SW480 (cell line): ENCODE results near the gene TAGAP.
A peak's percentile ranks its signal among the peaks of the same experiment; 100 is the strongest.
"Not testable (repeated sequence)": the region's sequence is repeated elsewhere in the genome, so short reads cannot be mapped to it uniquely, and the experiment has no call there.

Experiments
- DNase-seq: peaks from one replicate; pipeline ENCODE4 v3.0.0-alpha.2; 2016; ENCODE audit warnings: low spot score

Gene TAGAP

GRCh38 chr6:159043947-159044346 lies 844 bp downstream of the TAGAP start:
- DNase-seq: no peak

- no peak for DNase-seq
These were observed 1.5 kb downstream of the TAGAP start for GRCh38 chr6:159043251-159043650.

- DNase-seq: no peak
These were observed 2.0 kb downstream of the TAGAP start for GRCh38 chr6:159042826-159043181.

- DNase-seq: peak; percentile 76
These were observed 2.6 kb downstream of the TAGAP start for GRCh38 chr6:159042003-159042825.

DNA sequence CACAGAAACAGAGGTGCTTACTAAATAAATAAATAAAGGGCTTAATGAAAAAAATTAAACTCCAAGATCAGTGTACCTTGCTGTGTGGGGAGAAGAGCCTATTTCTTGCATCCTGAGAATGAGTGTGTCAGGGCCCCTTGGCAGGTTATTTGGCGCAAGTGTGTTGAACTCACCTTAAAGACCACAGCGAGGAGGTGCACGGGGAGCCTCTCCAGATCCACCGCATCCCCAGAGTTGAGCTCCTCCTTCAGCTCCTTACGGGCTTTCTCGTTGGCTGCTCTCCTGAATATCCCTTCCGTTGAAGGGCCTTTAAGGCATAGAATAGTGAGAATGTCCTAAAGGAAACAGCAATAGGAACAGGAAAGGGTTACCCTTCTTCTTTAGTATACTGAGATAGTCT lies 3.6 kb downstream of the TAGAP start:
- no peak for DNase-seq

DNA sequence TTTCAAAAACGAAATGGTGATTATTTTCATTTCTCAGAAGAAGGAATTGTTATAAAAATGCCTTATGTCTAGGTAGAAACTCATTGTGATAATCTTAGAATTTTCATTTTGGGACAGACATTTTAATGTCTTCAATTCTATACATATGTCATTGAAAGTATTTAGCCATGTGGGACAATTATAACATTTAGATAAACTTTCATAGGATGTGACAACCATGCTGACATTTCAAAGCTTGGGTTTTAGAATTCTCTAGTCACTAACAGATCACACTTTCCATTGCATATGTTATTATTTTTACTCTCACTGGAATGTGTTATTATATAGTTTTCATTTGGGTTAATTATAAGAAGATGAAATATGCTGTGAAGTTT lies 4.9 kb downstream of the TAGAP start:
- DNase-seq: no peak

GRCh38 chr6:159038914-159039884 lies 5.6 kb downstream of the TAGAP start:
- DNase-seq: no peak

DNA sequence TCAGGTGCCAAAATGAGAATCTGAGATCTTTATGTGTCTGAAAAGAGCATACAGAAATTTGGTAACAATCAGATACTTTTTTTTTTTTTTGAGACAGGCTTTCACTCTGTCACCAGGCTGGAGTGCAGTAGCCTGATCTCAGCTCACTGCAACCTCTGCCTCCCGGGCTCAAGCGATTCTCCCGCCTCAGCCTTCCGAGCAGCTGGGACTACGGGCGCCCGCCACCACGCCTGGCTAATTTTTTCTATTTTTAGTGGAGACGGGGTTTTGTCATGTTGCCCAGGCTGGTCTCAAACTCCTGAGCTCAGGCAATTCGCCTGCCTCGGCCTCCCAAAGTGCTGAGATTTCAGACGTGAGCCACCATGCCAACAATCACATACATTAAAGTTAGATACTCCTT lies 6.5 kb downstream of the TAGAP start:
- DNase-seq: not testable (repeated sequence)

DNA sequence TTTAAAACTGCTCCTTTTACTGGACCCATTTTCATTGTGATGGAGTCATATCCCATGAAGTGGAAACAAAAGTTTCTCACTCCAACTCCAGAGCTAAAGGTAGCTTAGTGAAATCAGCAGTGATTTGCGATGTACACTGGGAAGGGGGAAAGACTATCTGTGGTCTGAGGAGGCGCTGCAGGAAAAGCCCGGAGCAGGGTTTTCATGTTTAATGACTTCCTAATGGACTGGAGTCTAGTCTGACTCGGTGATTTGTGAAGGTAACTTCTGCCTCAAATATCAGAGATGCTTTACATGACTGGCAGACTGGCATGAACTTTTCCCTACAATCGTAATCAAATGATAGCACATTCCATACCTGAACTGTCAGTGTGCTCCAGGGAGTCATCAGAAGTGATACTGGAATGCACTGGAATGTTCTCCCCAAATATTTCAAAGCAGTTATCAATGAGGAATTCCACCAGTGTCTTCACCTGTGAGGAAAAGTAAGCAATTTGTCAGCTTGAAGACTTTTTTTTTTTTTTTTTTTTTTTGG lies 7.0 kb downstream of the TAGAP start:
- no peak for DNase-seq

DNA sequence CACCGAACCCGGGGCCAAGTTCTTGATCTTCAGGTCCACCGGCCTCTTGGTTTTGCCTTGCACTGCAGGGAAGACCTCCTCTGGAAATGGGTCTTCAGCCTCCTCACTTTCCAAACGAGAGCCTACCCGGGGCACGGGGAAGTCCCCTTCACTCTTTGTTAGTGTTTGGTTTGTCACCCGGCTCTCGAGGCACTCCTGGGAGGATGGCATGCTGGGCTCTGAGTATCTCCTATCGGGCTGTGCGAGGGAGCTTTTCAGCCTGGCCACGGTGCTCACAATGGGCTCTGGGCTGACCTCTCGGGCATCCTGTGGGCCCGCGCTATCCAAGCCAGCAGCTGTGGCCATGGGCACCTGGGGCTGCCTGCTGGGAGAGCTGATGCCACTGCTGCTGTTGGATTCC lies 8.1 kb downstream of the TAGAP start:
- DNase-seq: no peak

GRCh38 chr6:159035891-159036290 lies 8.9 kb downstream of the TAGAP start:
- no peak for DNase-seq

DNA sequence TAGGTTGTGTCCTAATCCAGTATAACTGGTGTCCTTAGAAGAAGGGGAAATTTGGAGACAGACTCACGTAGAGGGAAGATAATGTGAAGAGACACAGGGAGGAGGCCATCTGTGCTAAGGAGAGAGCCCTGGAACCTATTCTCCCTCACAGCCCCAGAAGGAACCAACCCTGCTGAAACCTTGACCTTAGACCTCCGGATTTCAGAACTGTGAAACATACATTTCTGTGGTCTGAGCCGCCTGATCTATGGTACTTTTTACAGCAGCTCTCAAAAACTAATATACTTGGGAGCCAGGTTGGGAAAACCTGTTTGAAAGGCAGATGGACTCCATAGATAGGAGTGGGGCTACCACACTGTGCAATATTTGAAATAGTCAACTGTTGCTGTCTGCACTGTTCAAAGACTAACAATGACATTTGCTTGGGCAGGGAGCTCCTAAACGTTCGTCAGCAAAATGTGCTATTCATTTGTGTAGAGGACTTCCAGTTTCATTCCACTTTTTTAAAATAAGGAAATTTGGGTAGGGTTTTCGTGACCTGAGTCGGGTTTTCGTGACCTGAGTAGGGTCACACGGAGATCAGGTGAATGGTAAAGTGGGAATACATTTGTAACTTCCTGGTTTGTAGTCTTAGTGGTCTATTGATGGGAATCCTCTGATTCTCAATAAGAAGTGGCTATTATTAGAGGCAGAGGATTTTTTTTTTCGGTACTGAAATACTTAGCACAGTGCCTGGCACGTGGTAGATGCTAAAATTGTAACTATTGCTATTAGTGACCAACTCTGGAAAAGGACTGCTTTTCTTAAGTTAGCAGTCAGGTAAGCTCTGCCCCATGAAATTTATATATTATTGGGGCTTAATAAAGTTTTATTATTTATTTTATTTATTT lies 11.4 kb downstream of the TAGAP start:
- no peak for DNase-seq

DNA sequence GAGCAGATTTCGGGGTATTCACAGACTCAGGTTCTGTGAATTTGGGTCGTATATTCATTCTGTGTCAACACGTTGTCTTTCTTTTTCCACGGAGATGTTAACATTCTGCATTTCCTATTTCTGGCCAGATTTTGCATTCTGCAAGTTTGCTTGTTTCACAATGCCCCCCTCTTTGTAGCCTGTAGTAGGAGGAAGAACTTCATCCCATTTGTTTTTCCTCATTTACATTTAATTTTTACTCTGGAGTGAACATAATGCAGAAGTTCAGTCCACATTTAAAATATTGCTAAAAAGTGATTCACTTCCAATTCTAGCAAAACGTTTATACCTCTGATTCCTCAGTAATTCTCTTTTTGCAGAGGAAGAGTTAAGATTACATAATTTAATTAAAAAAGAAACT lies 12.9 kb downstream of the TAGAP start:
- no peak for DNase-seq

DNA sequence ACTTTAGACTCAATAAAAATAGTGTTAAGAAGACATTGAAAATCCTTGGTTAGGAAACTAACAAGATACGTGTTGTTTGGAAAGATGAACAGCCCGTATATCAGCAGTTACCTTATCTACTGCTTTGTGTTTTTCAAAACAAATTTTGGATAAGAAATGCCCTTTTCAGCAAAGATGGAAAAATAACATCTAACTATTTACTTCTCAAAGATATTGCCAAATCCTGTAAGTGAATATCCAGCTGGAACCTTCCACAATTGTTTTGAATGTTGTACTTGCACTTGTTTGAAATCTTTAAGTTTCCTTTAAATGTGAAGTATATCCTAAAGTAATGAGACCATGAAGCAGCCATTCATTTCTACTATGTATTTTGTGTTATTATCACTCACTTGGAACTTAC lies 14.6 kb downstream of the TAGAP start:
- no peak for DNase-seq

DNA sequence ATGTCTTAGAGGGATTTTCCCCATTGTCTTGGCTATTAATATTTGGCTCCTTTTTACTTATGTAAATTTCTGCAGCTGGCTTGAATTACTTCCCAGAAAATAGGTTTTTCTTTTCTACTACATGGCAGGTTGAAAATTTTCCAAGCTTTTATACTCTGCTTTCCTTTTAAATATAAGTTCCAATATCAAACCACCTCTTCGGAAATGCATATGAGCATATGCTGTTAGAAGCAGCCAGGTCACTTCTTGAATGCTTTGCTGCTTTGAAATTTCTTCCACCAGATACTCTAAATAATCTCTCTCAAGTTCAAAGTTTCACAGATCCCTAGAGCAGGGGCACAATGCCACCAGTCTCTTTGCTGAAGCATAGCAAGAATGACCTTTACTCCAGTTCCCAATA lies 19.6 kb downstream of the TAGAP start:
- DNase-seq: not testable (repeated sequence)

DNA sequence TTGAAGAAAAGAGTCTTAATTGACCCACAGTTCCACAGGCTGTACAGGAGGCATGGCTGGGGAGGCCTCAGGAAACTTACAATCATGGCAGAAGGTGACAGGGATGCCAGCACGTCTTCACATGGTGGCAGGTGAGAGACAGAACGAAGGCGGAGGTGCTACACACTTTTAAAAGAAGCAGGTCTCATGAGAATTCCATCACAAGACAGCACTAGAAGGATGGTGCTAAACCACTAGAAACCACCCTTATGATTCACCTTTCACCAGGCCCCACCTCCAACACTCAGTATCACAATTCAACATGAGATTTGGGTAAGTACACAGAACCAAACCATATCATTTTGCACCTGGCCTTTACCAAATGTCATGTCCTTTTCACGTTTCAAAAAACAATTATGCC lies 20.9 kb downstream of the TAGAP start:
- no peak for DNase-seq

GRCh38 chr6:159020011-159020410 lies 24.8 kb downstream of the TAGAP start:
- DNase-seq: no peak

DNA sequence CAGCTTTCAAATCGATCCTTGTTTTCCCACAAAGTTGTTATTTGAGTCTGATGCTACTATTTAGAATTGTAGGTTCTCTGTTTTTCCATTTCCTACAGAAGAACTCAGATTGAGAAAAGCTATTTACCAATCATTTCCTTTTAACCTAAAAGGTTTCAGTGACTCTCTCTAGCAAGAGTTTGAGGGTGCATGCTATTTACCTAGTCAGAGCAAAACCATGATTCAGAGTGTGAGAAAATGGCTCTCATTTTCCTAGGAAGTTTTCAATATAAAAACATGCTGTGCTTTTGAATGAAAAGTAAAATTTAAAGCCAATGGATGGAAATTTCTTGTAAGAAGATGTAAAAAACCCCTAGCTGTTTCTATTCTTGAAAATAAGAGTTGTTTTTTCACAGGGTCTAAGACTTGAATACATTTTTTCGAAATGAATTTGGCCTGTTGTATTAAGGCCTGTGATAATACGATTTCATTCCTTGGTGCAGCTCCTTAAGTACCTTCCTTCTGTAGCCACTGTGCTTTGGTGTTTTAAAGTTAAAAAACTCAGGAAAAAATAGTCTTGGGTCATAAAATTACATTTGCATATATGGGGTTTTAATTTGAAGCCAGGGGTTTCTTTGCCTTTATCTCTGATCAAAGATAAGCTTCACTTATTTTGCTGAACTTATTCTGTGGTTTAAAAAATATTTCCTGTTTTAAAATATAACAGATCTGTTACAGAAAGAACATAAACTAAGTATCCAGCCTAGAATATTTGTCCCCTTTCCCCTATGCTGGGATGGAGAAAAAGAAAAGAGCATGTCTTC lies 26.8 kb downstream of the TAGAP start:
- DNase-seq: no peak

DNA sequence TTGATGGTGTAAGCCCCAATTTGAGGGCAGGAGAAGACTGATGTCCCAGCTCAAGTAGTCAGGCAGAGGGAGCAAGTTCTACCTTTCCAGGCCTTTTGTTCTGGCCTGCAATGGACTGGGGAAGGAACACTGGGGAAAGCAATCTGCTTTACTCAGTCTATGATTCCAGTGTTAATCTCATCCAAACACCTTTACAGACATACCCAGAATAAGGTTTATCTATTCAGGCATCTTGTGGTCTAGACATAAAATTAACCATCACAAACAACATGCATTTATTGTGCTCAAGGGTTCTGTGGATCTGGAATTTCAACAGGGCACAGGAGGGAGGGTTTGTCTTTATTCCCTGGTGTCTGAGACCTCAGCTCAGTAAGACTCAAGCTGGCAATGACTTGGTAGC lies 30.4 kb downstream of the TAGAP start:
- DNase-seq: no peak

DNA sequence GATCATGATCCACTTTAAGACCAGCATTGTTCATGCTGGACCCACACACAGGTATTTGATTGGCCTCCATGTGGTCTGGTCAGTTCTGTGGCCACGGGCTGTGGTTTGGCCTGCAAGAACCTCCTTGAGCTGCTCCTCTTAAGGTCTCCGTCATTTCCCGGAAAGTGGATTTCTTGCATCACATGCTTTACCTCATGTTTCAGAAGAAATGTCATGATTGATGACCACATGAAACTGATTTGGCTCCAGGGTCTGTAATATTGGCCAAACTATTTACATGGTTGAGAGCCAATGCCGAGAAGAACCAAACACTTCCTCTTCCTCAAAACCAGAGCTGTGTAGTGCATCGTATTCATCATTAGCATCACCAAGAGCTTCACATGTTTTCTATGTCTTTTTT lies 31.6 kb downstream of the TAGAP start:
- DNase-seq: no peak

DNA sequence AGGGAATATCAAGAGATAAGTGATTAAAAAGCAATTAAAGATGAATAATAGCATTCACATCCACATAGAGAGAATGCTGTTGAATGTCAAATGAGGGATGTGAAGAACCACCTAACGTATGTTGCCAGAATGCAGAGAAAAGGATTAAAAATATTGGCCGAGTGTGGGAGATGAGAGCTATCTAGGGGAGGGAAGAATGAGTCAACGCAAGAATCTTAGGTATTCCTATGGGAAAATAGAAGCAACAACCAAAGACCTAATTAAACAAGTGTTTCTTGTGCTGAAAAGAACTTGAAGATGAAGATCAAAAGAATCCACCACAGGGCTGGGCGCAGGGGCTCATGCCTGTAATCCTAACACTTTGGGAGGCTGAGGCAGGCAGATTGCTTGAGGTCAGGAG lies 32.6 kb downstream of the TAGAP start:
- no peak for DNase-seq
